Hematopoietic multipotent progenitor cell treated with erythropoietin and hydrocortisone succinate and interleukin-3 and kit ligand, for 6 days (in vitro differentiated cells): Measurements from ENCODE around the gene MLLT1.

Experiments used
- DNase-seq: peaks from one replicate; pipeline ENCODE4 v3.0.0-alpha.2; 2015

MLLT1 gene

GRCh38 chr19:6233827-6234511, 45.8 kb downstream of the MLLT1 start:
- DNase-seq, result peak; percentile 79

- DNase-seq, result peak; percentile 42
These were observed 46.5 kb downstream of the MLLT1 start for GRCh38 chr19:6233056-6233826.

- DNase-seq, result no peak
These were observed 47.1 kb downstream of the MLLT1 start for GRCh38 chr19:6232601-6233055.

GRCh38 chr19:6230991-6231448, 48.8 kb downstream of the MLLT1 start:
- DNase-seq, result no peak

- DNase-seq, result no peak
These were observed 49.6 kb downstream of the MLLT1 start for GRCh38 chr19:6229951-6230712.

GRCh38 chr19:6229216-6229913, 50.4 kb downstream of the MLLT1 start:
- DNase-seq, result no peak

GRCh38 chr19:6228551-6229215, 51.1 kb downstream of the MLLT1 start:
- no peak for DNase-seq

- no peak for DNase-seq
These were observed 51.8 kb downstream of the MLLT1 start for GRCh38 chr19:6227936-6228325.

GRCh38 chr19:6227156-6227935, 52.4 kb downstream of the MLLT1 start:
- no peak for DNase-seq

- DNase-seq, result no peak
These were observed 53.2 kb downstream of the MLLT1 start for GRCh38 chr19:6226444-6227155.

- no peak for DNase-seq
These were observed 53.8 kb downstream of the MLLT1 start for GRCh38 chr19:6226012-6226411.

GRCh38 chr19:6225232-6225865, 54.4 kb downstream of the MLLT1 start:
- DNase-seq, result no peak

GRCh38 chr19:6224308-6224675, 55.5 kb downstream of the MLLT1 start:
- DNase-seq, result peak; percentile 23

GRCh38 chr19:6223461-6224307, 56.1 kb downstream of the MLLT1 start:
- peak; percentile 58 for DNase-seq

GRCh38 chr19:6222884-6223283, 56.9 kb downstream of the MLLT1 start:
- no peak for DNase-seq

- DNase-seq, result no peak
These were observed 57.7 kb downstream of the MLLT1 start for GRCh38 chr19:6221878-6222746.

GRCh38 chr19:6221220-6221877, 58.4 kb downstream of the MLLT1 start:
- no peak for DNase-seq
